ENCODE data around the gene MCC.

Gene MCC

GRCh38 chr5:113053511-113053995 lies 434.7 kb downstream of the MCC start:
- no peak for DNase-seq (ENCODE audit: low read depth)

GRCh38 chr5:113052041-113052795 lies 436.0 kb downstream of the MCC start:
- DNase-seq (ENCODE audit: low read depth), result no peak

- DNase-seq (ENCODE audit: low read depth), result no peak
These were observed 437.4 kb downstream of the MCC start for GRCh38 chr5:113050721-113051382.

- no peak for DNase-seq (ENCODE audit: low read depth)
These were observed 439.3 kb downstream of the MCC start for GRCh38 chr5:113048931-113049330.

- no peak for DNase-seq (ENCODE audit: low read depth)
These were observed 440.3 kb downstream of the MCC start for GRCh38 chr5:113047733-113048652.

- no peak for DNase-seq (ENCODE audit: low read depth)
These were observed 441.0 kb downstream of the MCC start for GRCh38 chr5:113047234-113047633.

- DNase-seq (ENCODE audit: low read depth), result no peak
These were observed 443.3 kb downstream of the MCC start for GRCh38 chr5:113044776-113045465.

- no peak for DNase-seq (ENCODE audit: low read depth)
These were observed 444.7 kb downstream of the MCC start for GRCh38 chr5:113043491-113043931.

- DNase-seq (ENCODE audit: low read depth), result no peak
These were observed 445.6 kb downstream of the MCC start for GRCh38 chr5:113042491-113043243.

- DNase-seq (ENCODE audit: low read depth), result no peak
These were observed 447.5 kb downstream of the MCC start for GRCh38 chr5:113040672-113041260.

GRCh38 chr5:113039934-113040285 lies 448.3 kb downstream of the MCC start:
- no peak for DNase-seq (ENCODE audit: low read depth)

- DNase-seq (ENCODE audit: low read depth), result no peak
These were observed 448.9 kb downstream of the MCC start for GRCh38 chr5:113039229-113039933.

- no peak for DNase-seq (ENCODE audit: low read depth)
These were observed 449.5 kb downstream of the MCC start for GRCh38 chr5:113038714-113039113.

GRCh38 chr5:113038136-113038535 lies 450.1 kb downstream of the MCC start:
- DNase-seq (ENCODE audit: low read depth), result no peak

GRCh38 chr5:113036826-113037225 lies 451.4 kb downstream of the MCC start:
- no peak for DNase-seq (ENCODE audit: low read depth)

- DNase-seq (ENCODE audit: low read depth), result no peak
These were observed 451.9 kb downstream of the MCC start for GRCh38 chr5:113036321-113036720.

GRCh38 chr5:113035096-113035495 lies 453.2 kb downstream of the MCC start:
- no peak for DNase-seq (ENCODE audit: low read depth)

- no peak for DNase-seq (ENCODE audit: low read depth)
These were observed 454.0 kb downstream of the MCC start for GRCh38 chr5:113034182-113034773.

- no peak for DNase-seq (ENCODE audit: low read depth)
These were observed 456.7 kb downstream of the MCC start for GRCh38 chr5:113031557-113031956.

- DNase-seq (ENCODE audit: low read depth), result no peak
These were observed 457.1 kb downstream of the MCC start for GRCh38 chr5:113031104-113031503.
